Stimulated activated CD8-positive, alpha-beta memory T cell treated with anti-CD3 and anti-CD28 coated beads, Interleukin-7, amount 100 ng/mL, for 4 hours (primary cell): ENCODE data around the gene STRBP.
A peak's percentile ranks its signal among the peaks of the same experiment; 100 is the strongest.
"Not testable (repeated sequence)": the region's sequence is repeated elsewhere in the genome, so short reads cannot be mapped to it uniquely, and the experiment has no call there.

Experiments
- DNase-seq, 2 donors: peaks; one replicate each; pipeline ENCODE4 v3.0.0-alpha.2; 2020; ENCODE audit warnings: low read depth in 2 of 2

Gene STRBP

GRCh38 chr9:123268465-123269259 lies at the start of gene STRBP:
STRBP (minus strand) TSS chr9:123268586; CDS start chr9:123184134, 84,452 bp downstream.
- DNase-seq: peak; percentile 80 to 93

DNA sequence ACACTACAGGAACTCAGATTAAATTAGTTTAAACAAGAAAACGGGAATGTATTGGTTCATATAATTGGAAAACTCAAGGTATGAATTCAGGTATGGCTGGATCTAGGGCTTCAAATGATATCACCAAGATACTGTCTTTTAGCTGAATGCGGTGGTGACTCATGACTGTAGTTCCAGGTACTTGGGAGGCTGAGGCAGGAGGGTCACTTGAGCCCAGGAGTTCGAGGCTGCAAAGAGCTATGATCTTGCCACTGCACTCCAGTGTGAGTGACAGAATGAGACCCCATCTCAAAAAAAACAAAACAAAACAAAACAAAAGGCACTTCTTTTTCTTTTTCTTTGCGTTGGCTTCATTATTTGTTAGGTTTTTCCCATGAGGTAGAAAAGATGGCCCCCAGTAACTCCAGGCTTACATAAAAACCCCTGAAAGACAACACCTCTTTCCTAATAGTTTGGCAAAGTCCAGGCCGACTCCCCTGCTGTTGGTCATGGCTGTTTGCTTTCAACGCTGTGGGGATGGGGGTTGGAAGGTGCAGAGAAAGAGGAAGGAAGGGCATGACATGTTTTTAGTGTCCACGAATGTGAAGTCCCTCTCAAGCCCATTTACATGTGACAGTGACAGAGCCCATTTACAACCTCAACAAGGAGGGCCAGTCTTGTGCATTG lies 47.8 kb upstream of the STRBP start:
- DNase-seq: no peak

DNA sequence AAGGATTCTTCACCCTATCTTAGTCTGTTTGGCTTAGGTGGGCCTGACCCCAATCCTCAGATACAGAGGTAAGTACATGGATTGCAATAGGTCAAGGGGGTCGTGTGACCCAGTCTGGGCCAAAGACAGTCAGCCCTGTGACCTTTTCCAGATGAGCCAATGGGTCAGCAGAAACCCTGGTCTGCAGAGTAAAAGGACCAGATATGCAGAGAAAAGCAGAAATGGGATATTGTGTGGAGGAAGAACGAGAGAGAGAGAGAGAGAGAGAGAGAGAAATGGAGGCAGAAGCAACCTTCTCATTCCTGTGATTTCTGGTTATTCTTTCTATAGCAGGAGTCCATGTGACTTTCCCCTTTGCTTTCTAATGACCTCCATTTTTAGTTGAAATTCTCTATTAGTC lies 47.2 kb upstream of the STRBP start:
- no peak for DNase-seq

DNA sequence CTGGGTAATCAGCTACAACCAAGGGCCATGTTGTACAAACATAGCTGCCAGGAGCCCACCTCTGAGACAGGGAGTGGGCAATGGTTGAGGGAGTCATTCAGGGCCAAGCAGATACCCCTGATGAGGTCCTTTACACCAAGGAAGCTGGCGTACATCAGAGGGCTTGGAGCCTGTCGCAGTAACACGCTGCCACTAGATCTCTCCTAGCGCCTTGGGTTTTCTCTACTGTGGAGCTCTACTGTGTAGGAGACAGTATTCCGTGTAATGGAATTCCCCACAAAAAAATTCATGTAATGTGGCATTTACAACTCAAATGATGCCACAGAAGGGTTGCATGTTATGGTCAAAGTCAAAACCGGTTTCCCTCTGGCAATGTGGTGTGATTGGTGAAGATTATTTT lies 46.2 kb upstream of the STRBP start:
- no peak for DNase-seq

DNA sequence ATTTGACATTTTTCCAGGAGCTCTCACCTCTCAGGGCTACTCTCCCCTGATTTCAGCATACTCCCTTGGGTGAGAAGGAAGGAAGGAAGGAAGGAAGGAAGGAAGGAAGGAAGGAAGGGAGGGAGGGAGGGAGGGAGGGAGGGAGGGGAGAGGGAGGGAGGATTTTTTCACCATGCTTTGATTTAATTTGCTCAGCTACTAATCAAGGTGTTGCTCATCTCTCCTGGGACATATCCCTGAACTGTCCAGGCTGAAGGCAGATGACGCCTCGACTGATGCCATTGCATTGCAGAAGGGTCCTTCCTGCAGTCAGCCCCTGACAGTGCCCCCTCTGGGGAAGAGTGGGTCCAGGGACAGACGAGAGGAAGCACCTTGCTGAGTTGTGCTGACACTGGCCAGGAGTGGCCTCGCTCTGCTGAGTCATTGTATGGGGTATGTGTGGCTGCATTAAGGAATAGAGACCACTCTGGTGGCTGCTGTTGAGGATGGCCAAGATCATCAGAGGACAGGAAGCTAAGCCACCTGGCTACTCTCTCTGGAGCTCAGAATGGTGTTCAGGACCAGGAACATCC lies 44.0 kb upstream of the STRBP start:
- DNase-seq: no peak

- no peak for DNase-seq
Measured at GRCh38 chr9:123311250-123311752, 42.9 kb upstream of the STRBP start.

DNA sequence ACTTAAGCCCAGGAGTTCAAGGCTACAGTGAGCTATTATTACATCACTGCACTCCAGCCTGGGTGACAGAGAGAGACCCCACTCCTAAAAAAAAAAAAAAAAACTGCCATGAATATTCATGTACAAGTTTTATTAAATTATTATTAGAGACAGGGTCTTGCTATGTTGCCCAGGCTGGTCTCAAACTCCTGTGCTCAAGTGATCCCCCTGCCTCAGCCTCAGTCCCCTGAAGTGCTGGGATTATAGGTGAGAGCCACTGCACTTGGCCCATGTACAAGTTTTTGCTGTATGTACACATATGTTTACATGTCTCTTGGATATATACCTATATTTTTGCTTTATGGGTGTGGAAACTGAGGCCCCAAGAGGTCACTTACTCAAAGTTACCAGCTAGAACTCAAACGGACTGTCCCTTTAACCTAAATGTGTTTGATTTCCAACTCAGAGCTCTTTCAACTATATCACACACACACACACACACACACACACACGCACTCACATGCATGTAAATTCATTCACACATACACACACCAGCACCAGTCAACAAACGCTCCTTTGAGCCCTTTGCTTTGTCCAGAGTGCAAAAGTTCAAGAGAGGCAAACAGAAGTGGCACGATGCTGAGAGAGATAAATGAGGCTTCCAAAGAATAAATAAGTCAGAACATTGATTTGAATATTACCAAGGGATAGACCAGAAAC lies 42.3 kb upstream of the STRBP start:
- no peak for DNase-seq

- DNase-seq: no peak
Measured at GRCh38 chr9:123309611-123310010, 41.2 kb upstream of the STRBP start.

GRCh38 chr9:123305879-123306278 lies 37.5 kb upstream of the STRBP start:
- no peak for DNase-seq

GRCh38 chr9:123304340-123304691 lies 35.9 kb upstream of the STRBP start:
- no peak for DNase-seq

DNA sequence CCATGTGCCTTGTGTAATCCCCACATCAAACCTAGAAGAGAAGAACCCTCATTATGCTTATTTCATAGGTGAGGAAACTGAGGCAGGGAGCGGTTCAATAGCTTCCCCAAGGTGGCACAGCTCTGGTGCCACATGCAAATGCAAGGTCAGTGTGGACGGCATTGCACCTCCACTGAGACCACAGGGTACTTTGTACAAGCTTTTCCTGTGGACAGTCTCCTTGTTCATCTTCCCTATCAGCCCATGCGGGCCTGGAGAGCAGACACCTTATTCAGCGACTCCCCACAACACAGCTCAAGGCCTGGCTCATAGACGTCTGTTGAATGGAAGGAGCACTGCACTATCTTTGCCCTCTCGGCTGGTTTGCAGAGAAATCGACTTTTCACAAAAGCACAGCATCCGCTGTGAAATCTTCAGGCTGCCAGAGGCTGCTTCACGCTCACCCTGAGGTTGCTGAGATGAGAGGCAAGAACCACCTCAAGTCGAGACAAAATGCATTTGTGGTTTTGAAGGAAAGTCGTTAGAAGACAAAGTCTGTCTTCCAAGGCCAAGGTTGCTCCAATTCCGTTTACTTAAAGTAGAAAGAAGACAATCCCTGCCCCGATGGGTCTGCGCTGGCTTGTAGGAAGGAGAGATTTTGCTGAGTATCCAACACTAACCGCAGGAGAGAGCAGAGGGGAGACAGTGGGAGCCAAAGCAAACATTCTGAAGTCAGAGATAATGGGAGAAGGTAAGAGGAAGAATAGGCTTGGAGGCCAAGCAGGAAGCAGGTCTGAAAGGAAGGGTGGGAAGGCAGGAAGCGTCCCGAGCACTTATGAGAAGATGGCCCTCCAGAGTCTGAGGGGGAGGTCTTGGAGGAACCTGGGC lies 34.2 kb upstream of the STRBP start:
- DNase-seq: no peak

DNA sequence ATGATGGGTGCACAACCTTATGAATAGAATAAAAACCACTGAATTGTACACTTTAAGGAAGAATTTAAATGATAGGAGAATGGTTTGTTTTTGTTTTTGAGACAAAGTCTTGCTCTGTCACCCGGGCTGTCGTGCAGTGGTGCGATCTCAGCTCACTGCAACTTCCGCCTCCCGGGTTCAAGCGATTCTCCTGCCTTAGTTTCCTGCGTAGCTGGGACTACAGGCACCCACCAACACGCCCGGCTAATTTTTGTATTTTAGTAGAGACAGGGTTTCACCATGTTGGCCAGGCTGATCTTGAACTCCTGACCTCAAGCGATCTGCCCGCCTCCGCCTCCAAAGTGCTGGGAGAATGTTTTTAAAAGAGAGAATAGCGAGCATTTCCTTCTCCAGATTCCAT lies 33.5 kb upstream of the STRBP start:
- not testable (repeated sequence) for DNase-seq

GRCh38 chr9:123300554-123300953 lies 32.2 kb upstream of the STRBP start:
- DNase-seq: no peak

- DNase-seq: no peak
Measured at GRCh38 chr9:123299558-123300126, 31.3 kb upstream of the STRBP start.

DNA sequence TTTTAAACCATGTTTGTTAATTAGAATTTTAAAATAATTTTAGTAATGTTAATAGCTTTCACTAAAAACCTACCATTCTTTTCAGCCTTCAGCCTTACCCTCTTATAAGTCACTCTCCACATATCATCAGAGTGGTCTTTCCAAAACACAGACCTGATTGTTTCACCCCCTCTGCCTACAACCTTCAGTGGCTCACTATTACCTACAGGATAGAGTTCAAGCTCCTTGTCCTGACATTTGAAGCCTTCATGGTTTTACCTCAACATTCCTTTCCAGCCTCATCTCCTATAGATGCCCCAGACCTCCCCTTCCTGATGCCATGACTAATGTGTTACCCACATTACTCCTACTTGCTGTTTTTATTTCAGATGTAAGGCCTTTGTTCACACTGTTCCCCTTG lies 27.8 kb upstream of the STRBP start:
- DNase-seq: no peak

DNA sequence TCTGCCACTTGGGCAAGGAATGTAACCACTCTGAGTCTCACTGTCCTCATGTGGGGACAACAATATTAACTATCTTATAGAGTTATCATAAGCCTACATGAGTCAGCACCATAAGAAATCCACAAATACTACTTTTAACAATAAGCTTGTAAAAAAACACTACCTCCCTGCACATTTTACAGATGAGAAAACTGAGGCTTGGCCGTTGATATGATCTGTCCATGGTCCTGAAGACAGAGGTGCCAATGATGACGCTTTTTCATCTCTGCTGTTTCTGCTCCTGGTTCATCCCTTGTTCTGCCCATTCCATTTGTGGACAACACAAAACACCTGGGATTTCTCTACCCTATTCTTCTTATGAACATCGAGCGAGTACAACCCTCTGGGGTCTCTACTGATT lies 23.4 kb upstream of the STRBP start:
- no peak for DNase-seq

DNA sequence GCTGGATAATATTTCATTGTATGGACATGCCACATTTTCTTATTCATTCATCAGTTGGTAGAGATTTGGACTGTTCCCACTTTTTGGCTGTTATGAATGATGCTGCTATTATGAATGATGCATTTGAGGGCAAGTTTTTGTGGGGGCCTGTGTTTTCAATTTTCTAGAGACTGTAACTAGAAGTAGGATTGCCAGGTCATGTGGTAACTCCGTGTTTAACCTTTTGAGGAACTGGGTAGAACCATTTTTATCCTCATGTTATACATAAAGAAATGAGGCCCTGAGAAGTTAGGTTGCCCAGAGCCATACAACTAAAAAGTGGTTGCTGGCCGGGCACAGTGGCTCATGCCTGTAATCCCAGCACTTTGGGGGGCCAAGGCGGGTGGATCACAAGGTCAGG lies 22.4 kb upstream of the STRBP start:
- DNase-seq: no peak

- no peak for DNase-seq
Measured at GRCh38 chr9:123287639-123288038, 19.3 kb upstream of the STRBP start.

DNA sequence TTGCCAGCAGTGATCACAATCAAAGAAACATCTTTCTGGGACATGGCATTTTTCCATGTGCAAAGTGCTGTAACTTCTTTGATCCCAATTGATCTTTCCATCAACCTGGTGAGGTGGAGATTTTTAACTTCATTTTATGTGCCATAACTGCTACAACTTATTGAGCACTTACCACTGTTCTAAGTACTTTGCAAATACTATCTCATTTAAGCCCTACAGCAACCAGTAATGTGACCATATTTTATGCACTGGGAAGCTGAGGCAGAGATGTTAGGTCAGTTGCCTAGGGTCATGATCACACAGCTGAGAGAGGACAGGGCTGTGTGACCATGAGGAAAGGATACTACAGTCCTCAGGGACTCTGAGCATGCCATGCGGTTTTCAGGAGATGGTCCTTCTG lies 17.9 kb upstream of the STRBP start:
- DNase-seq: no peak

DNA sequence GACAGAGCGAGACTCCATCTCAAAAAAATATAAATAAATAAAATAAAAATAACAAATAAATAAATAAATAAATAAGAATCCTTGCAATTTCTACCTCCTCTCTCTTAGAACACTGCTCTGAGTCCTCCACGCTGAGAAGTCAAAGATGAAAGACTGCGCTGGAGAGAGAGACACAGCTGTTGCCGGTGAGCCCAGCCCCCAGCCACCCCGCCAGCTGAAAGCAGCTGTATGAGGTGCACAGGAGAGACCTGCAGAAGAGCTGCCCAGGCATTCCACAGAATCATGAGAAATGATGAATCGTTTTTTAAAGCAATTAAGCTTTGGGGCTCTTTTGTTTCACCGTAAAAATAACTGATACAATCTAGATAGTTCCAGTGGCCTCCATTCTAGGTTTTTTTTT lies 16.3 kb upstream of the STRBP start:
- DNase-seq: no peak

DNA sequence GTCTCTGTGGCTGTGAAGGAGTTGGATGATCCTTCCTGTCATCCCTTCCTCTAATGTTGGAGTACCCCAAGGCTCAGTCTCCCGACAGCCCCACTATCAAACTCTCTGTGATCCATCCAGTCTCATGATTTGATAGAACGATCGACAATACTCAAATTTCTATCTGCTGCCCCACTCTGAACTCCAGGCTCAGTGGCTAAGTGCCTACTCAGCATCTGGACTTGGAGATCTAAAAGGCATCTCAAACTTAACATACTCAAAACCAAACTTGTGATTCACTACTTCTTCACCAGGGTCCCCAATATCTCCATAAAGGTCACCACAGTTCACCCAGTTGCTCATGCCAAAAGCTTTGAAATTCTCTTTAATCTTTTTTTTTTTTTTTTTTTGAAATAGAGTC lies 15.1 kb upstream of the STRBP start:
- no peak for DNase-seq
